Measurements from ENCODE around the gene NFATC4.
"Not testable (repeated sequence)": the region's sequence is repeated elsewhere in the genome, so short reads cannot be mapped to it uniquely, and the experiment has no call there.

- TF ChIP-seq CTCF (IDR thresholded peaks at IDR 0.05) = peak; percentile 65 to 77 (median 73)
- TF ChIP-seq POLR2A, POLR2AphosphoS5, EP300 (IDR thresholded peaks at IDR 0.05): not testable (repeated sequence)
Measured at GRCh38 chr14:24327914-24328313, 40.1 kb upstream of the NFATC4 start.

Data from upper lobe of left lung (tissue), 4 donors.